ENCODE results near the gene ZBTB11.

The ZBTB11 gene

GRCh38 chr3:101703169-101703568, 26.2 kb upstream of the ZBTB11 start:
- no peak overlapping the region for H2AK5ac ChIP-seq (ENCODE audit: low read depth, low read length)

DNA sequence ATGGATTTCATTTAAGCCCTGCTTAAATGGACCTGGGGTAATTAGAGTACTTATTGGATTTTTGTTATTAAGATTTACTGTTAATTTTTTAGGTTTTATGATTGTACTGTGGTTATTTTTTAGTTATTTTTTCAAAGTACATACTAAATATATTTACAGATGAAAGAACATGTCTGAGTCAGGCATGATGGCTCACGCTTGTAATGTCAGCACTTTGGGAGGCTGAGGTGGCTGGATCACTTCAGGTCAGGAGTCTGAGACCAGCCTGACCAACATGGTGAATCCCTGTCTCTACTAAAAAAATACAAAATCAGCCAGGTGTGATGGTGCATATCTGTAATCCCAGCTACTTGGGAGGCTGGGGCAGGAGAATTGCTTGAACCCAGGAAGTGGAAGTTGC, 25.8 kb upstream of the ZBTB11 start:
- Histone ChIP-seq H3K9me3 (replicated peaks in 1 of 2; ENCODE audit: control insufficient read depth in 2 of 2, insufficient read depth in 1 of 2, low read depth in 1 of 2, low read length in 2 of 2) (no peaks in the 10 kb centered on the region), H3K18ac (ENCODE audit: low read length) (no peak overlapping the region), H3K4me2 (ENCODE audit: insufficient read depth, low read length, poor library complexity, severe bottlenecking) (no peak overlapping the region), H3K9ac (ENCODE audit: low read depth, low read length, poor library complexity) (no peak overlapping the region), H2AK5ac (ENCODE audit: low read depth, low read length) (no peak overlapping the region), H2BK5ac (ENCODE audit: low read length) (no peak overlapping the region), H3K4me1 (ENCODE audit: control insufficient read depth in 2 of 2, insufficient read depth in 1 of 2, low read depth in 1 of 2, low read length in 2 of 2) (peaks cover 0 to 1% of the 10 kb centered on the region in 2 donors), H3K79me1 (ENCODE audit: low read depth, low read length) (no peaks in the 10 kb centered on the region), H4K8ac (ENCODE audit: low read depth, low read length) (no peak overlapping the region), H2BK12ac (ENCODE audit: low read length) (no peak overlapping the region), H2AFZ (ENCODE audit: low read length) (no peak overlapping the region), H3K36me3 (replicated peaks in 1 of 2; ENCODE audit: control insufficient read depth in 2 of 2, insufficient read depth in 2 of 2, low read length in 2 of 2) (no peaks in the 10 kb centered on the region), H3K14ac (ENCODE audit: low read length) (no peak overlapping the region), H4K91ac (ENCODE audit: low read depth, low read length, poor library complexity) (no peak overlapping the region), H3K27me3 (ENCODE audit: control insufficient read depth in 3 of 3, insufficient read depth in 3 of 3, low read depth in 1 of 3, low read length in 3 of 3) (no peaks in the 10 kb centered on the region), H3K4ac (ENCODE audit: low read length) (no peak overlapping the region), H3K4me3 (ENCODE audit: low read length in 2 of 2) (no peak overlapping the region), H3K23ac (ENCODE audit: low read depth, low read length, poor library complexity) (no peak overlapping the region), H2BK120ac (ENCODE audit: low read depth, low read length) (no peak overlapping the region), H3K27ac (replicated peaks; ENCODE audit: low read length) (no peak overlapping the region), H2BK15ac (ENCODE audit: low read length) (no peak overlapping the region)
- DNase-seq (ENCODE audit: low spot score): no peak
- no CpG with 5 or more reads among the region's 1 CpG for WGBS, 2 donors (ENCODE audit: extremely low coverage in 2 of 2, insufficient read length in 2 of 2, insufficient replicate concordance in 1 of 2)

More at GRCh38 chr3:101703169-101703568, 26.2 kb upstream of the ZBTB11 start:
- Histone ChIP-seq H3K18ac (ENCODE audit: low read length) (no peak overlapping the region), H3K36me3 (replicated peaks in 1 of 2; ENCODE audit: control insufficient read depth in 2 of 2, insufficient read depth in 2 of 2, low read length in 2 of 2) (no peaks in the 10 kb centered on the region), H2BK12ac (ENCODE audit: low read length) (no peak overlapping the region), H3K9ac (ENCODE audit: low read depth, low read length, poor library complexity) (no peak overlapping the region), H3K9me3 (replicated peaks in 1 of 2; ENCODE audit: control insufficient read depth in 2 of 2, insufficient read depth in 1 of 2, low read depth in 1 of 2, low read length in 2 of 2) (no peaks in the 10 kb centered on the region), H3K4me1 (ENCODE audit: control insufficient read depth in 2 of 2, insufficient read depth in 1 of 2, low read depth in 1 of 2, low read length in 2 of 2) (peaks cover 0 to 1% of the 10 kb centered on the region in 2 donors), H3K4me3 (ENCODE audit: low read length in 2 of 2) (no peak overlapping the region), H3K27me3 (ENCODE audit: control insufficient read depth in 3 of 3, insufficient read depth in 3 of 3, low read depth in 1 of 3, low read length in 3 of 3) (no peaks in the 10 kb centered on the region), H4K8ac (ENCODE audit: low read depth, low read length) (no peak overlapping the region), H4K91ac (ENCODE audit: low read depth, low read length, poor library complexity) (no peak overlapping the region), H2BK15ac (ENCODE audit: low read length) (no peak overlapping the region), H2AFZ (ENCODE audit: low read length) (no peak overlapping the region), H3K14ac (ENCODE audit: low read length) (no peak overlapping the region), H3K27ac (replicated peaks; ENCODE audit: low read length) (no peak overlapping the region), H2BK120ac (ENCODE audit: low read depth, low read length) (no peak overlapping the region), H3K79me1 (ENCODE audit: low read depth, low read length) (no peaks in the 10 kb centered on the region), H2BK5ac (ENCODE audit: low read length) (no peak overlapping the region), H3K4ac (ENCODE audit: low read length) (no peak overlapping the region), H3K4me2 (ENCODE audit: insufficient read depth, low read length, poor library complexity, severe bottlenecking) (no peak overlapping the region), H3K23ac (ENCODE audit: low read depth, low read length, poor library complexity) (no peak overlapping the region)
- no CpG with 5 or more reads among the region's 2 CpGs for WGBS, 2 donors (ENCODE audit: extremely low coverage in 2 of 2, insufficient read length in 2 of 2, insufficient replicate concordance in 1 of 2)
- no peak for DNase-seq (ENCODE audit: low spot score)

DNA sequence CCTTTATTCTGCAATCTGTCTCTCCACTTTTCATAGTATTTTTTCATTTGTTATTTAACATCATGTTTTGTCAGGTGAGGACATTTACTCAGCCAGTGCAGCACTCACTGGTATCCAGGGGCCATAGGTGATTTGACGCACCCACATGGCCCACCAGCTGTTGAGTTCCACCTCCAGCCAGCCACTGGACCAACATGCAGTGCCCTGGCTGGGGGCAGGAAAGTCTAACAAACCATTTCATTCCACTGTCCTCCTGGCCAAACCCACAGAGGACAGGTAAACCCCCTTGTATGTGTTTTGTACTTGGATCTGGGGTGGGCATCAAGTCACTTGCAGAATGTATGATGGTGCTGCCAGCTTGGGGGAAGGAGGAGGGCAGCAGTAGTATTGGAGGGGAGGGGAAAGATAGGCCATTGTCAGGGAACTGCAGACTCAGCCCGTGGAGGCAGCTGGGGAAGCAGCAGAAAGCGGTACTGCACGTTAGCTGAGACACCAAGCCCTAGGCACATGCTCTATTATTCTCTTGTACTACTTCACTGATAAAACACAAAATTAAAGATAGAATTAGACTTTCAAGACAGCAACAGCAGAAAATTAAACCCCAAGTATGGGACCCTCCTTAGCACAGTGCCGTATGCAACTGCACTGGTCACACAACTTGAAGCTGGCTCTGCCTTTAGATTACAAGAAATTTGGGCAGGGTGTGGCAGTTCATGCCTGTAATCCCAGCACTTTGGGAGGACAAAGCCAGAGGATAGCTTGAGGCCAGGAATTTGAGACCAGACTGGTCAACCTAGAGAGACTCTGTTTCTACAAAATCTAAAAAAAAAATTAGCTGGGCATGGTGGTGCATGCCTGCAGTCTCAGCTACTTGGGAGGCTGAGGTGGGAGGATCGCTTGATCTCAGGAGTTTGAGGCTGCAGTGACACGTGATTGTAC, 25.0 kb upstream of the ZBTB11 start:
- Histone ChIP-seq H2BK5ac (ENCODE audit: low read length) (no peak overlapping the region), H3K4me3 (ENCODE audit: low read length in 2 of 2) (no peak overlapping the region), H3K9ac (ENCODE audit: low read depth, low read length, poor library complexity) (no peak overlapping the region), H3K27ac (replicated peaks; ENCODE audit: low read length) (no peak overlapping the region), H2AFZ (ENCODE audit: low read length) (no peak overlapping the region), H3K36me3 (replicated peaks in 1 of 2; ENCODE audit: control insufficient read depth in 2 of 2, insufficient read depth in 2 of 2, low read length in 2 of 2) (no peaks in the 10 kb centered on the region), H2AK5ac (ENCODE audit: low read depth, low read length) (peak overlapping the region; percentile 46), H3K4ac (ENCODE audit: low read length) (no peak overlapping the region), H4K91ac (ENCODE audit: low read depth, low read length, poor library complexity) (no peak overlapping the region), H3K4me1 (ENCODE audit: control insufficient read depth in 2 of 2, insufficient read depth in 1 of 2, low read depth in 1 of 2, low read length in 2 of 2) (peaks cover 0 to 1% of the 10 kb centered on the region in 2 donors), H3K18ac (ENCODE audit: low read length) (no peak overlapping the region), H3K9me3 (replicated peaks in 1 of 2; ENCODE audit: control insufficient read depth in 2 of 2, insufficient read depth in 1 of 2, low read depth in 1 of 2, low read length in 2 of 2) (no peaks in the 10 kb centered on the region), H3K4me2 (ENCODE audit: insufficient read depth, low read length, poor library complexity, severe bottlenecking) (no peak overlapping the region), H3K79me1 (ENCODE audit: low read depth, low read length) (no peaks in the 10 kb centered on the region), H2BK12ac (ENCODE audit: low read length) (no peak overlapping the region), H4K8ac (ENCODE audit: low read depth, low read length) (no peak overlapping the region), H3K27me3 (ENCODE audit: control insufficient read depth in 3 of 3, insufficient read depth in 3 of 3, low read depth in 1 of 3, low read length in 3 of 3) (no peaks in the 10 kb centered on the region), H3K14ac (ENCODE audit: low read length) (no peak overlapping the region), H3K23ac (ENCODE audit: low read depth, low read length, poor library complexity) (peak overlapping the region; percentile 44), H2BK120ac (ENCODE audit: low read depth, low read length) (no peak overlapping the region), H2BK15ac (ENCODE audit: low read length) (no peak overlapping the region)
- DNase-seq (ENCODE audit: low spot score): no peak
- whole genome bisulfite sequencing, 2 donors (ENCODE audit: extremely low coverage in 2 of 2, insufficient read length in 2 of 2, insufficient replicate concordance in 1 of 2): no CpG with 5 or more reads among the region's 7 CpGs

- Histone ChIP-seq H2BK5ac (ENCODE audit: low read length) (no peak overlapping the region), H3K4ac (ENCODE audit: low read length) (no peak overlapping the region), H2BK120ac (ENCODE audit: low read depth, low read length) (no peak overlapping the region), H3K14ac (ENCODE audit: low read length) (no peak overlapping the region), H3K27ac (replicated peaks; ENCODE audit: low read length) (no peak overlapping the region), H3K23ac (ENCODE audit: low read depth, low read length, poor library complexity) (no peak overlapping the region), H2BK15ac (ENCODE audit: low read length) (no peak overlapping the region), H2AFZ (ENCODE audit: low read length) (no peak overlapping the region), H3K4me1 (ENCODE audit: control insufficient read depth in 2 of 2, insufficient read depth in 1 of 2, low read depth in 1 of 2, low read length in 2 of 2) (no peaks in the 10 kb centered on the region), H2BK12ac (ENCODE audit: low read length) (no peak overlapping the region), H4K8ac (ENCODE audit: low read depth, low read length) (no peak overlapping the region), H3K36me3 (replicated peaks in 1 of 2; ENCODE audit: control insufficient read depth in 2 of 2, insufficient read depth in 2 of 2, low read length in 2 of 2) (no peaks in the 10 kb centered on the region), H4K91ac (ENCODE audit: low read depth, low read length, poor library complexity) (no peak overlapping the region), H3K27me3 (ENCODE audit: control insufficient read depth in 3 of 3, insufficient read depth in 3 of 3, low read depth in 1 of 3, low read length in 3 of 3) (no peaks in the 10 kb centered on the region), H3K9ac (ENCODE audit: low read depth, low read length, poor library complexity) (no peak overlapping the region), H3K4me3 (ENCODE audit: low read length in 2 of 2) (no peak overlapping the region), H3K18ac (ENCODE audit: low read length) (no peak overlapping the region), H2AK5ac (ENCODE audit: low read depth, low read length) (no peak overlapping the region), H3K4me2 (ENCODE audit: insufficient read depth, low read length, poor library complexity, severe bottlenecking) (no peak overlapping the region), H3K9me3 (replicated peaks in 1 of 2; ENCODE audit: control insufficient read depth in 2 of 2, insufficient read depth in 1 of 2, low read depth in 1 of 2, low read length in 2 of 2) (no peaks in the 10 kb centered on the region), H3K79me1 (ENCODE audit: low read depth, low read length) (no peaks in the 10 kb centered on the region)
- DNase-seq (ENCODE audit: low spot score): peak; percentile 65
- WGBS, 2 donors (ENCODE audit: extremely low coverage in 2 of 2, insufficient read length in 2 of 2, insufficient replicate concordance in 1 of 2): no CpG with 5 or more reads among the region's 10 CpGs
Observed at GRCh38 chr3:101695779-101696372, 18.9 kb upstream of the ZBTB11 start.

All from neuronal stem cell (in vitro differentiated cells).